ENCODE measurements around the gene ADAM19. TPM values are rescaled to one million over a fixed set of nuclear protein-coding genes. Genes with fewer than 3 reads are reported as not detected.

ADAM19 gene
- total RNA-seq, 6 experiments from 2014 or later = 75.4 to 152 (median 83.2) TPM

GRCh38 chr5:157455057-157455456 is 120.5 kb downstream of the ADAM19 start:
- H3K27me3 Mint-ChIP-seq (ENCODE audit: insufficient read depth) = peaks cover 7% of the 10 kb centered on the region
- no peak overlapping the region for H3K4me3 Mint-ChIP-seq
- H3K4me1 Mint-ChIP-seq (ENCODE audit: low read depth) = no peaks in the 10 kb centered on the region
- TF ChIP-seq, protein P1, sequence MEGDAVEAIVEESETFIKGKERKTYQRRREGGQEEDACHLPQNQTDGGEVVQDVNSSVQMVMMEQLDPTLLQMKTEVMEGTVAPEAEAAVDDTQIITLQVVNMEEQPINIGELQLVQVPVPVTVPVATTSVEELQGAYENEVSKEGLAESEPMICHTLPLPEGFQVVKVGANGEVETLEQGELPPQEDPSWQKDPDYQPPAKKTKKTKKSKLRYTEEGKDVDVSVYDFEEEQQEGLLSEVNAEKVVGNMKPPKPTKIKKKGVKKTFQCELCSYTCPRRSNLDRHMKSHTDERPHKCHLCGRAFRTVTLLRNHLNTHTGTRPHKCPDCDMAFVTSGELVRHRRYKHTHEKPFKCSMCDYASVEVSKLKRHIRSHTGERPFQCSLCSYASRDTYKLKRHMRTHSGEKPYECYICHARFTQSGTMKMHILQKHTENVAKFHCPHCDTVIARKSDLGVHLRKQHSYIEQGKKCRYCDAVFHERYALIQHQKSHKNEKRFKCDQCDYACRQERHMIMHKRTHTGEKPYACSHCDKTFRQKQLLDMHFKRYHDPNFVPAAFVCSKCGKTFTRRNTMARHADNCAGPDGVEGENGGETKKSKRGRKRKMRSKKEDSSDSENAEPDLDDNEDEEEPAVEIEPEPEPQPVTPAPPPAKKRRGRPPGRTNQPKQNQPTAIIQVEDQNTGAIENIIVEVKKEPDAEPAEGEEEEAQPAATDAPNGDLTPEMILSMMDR (IDR thresholded peaks at IDR 0.05) = no peak
- DNase-seq = no peak
- no peak overlapping the region for H3K27ac Mint-ChIP-seq
- H3K9me3 Mint-ChIP-seq = no peaks in the 10 kb centered on the region
- H3K36me3 Mint-ChIP-seq (ENCODE audit: low read depth) = no peaks in the 10 kb centered on the region

DNA sequence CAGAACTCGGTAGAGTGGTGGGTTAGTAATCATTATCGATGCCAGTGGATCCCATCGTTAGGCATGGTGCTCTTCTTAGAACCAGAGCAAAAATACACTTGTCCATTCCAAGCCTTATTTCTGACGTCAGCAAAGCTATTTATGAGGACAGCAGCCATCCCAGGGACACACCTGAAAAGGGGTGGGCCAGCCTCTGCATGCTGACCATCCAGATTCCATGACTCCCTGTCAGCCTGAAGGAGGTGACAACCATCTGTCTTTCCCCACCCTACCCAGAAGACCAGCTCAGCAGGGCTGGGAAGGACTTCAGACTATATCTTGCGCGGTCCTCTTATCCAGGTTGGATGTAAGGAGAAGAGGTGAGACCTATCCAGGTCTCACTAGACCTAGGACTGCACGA is 121.3 kb downstream of the ADAM19 start:
- H3K9me3 Mint-ChIP-seq = no peaks in the 10 kb centered on the region
- TF ChIP-seq, protein P1 (IDR thresholded peaks at IDR 0.05) = no peak
- DNase-seq = no peak
- peaks cover 7% of the 10 kb centered on the region for H3K27me3 Mint-ChIP-seq (ENCODE audit: insufficient read depth)
- H3K4me3 Mint-ChIP-seq = no peak overlapping the region
- H3K4me1 Mint-ChIP-seq (ENCODE audit: low read depth) = no peaks in the 10 kb centered on the region
- no peak overlapping the region for H3K27ac Mint-ChIP-seq
- no peaks in the 10 kb centered on the region for H3K36me3 Mint-ChIP-seq (ENCODE audit: low read depth)

- peaks cover 3% of the 10 kb centered on the region for H3K27me3 Mint-ChIP-seq (ENCODE audit: insufficient read depth)
- no peak overlapping the region for H3K4me3 Mint-ChIP-seq
- H3K4me1 Mint-ChIP-seq (ENCODE audit: low read depth) = no peaks in the 10 kb centered on the region
- H3K9me3 Mint-ChIP-seq = no peaks in the 10 kb centered on the region
- H3K27ac Mint-ChIP-seq = no peak overlapping the region
- TF ChIP-seq, protein P1 (IDR thresholded peaks at IDR 0.05) = no peak
- DNase-seq = no peak
- no peaks in the 10 kb centered on the region for H3K36me3 Mint-ChIP-seq (ENCODE audit: low read depth)
Observed at GRCh38 chr5:157451806-157452205, 123.8 kb downstream of the ADAM19 start.

GRCh38 chr5:157450024-157450423 is 125.6 kb downstream of the ADAM19 start:
- Mint-ChIP-seq H3K4me1 (ENCODE audit: low read depth) (no peaks in the 10 kb centered on the region), H3K36me3 (ENCODE audit: low read depth) (no peaks in the 10 kb centered on the region), H3K27ac (no peak overlapping the region), H3K4me3 (no peak overlapping the region), H3K27me3 (ENCODE audit: insufficient read depth) (peaks cover 2% of the 10 kb centered on the region), H3K9me3 (no peaks in the 10 kb centered on the region)
- TF ChIP-seq, protein P1 (IDR thresholded peaks at IDR 0.05) = no peak
- DNase-seq = no peak

- TF ChIP-seq, protein P1 (IDR thresholded peaks at IDR 0.05) = no peak
- DNase-seq = no peak
- Mint-ChIP-seq H3K27ac (no peak overlapping the region), H3K36me3 (ENCODE audit: low read depth) (no peaks in the 10 kb centered on the region), H3K27me3 (ENCODE audit: insufficient read depth) (peaks cover 2% of the 10 kb centered on the region), H3K4me1 (ENCODE audit: low read depth) (no peaks in the 10 kb centered on the region), H3K4me3 (no peak overlapping the region), H3K9me3 (no peaks in the 10 kb centered on the region)
Observed at GRCh38 chr5:157449011-157449723, 126.4 kb downstream of the ADAM19 start.

Measured in HFFc6 (cell line).